Measurements from ENCODE around the gene NCOA7. TPM values are rescaled to one million over a fixed set of nuclear protein-coding genes. Genes with fewer than 3 reads are reported as not detected.
"Not testable (repeated sequence)": the region's sequence is repeated elsewhere in the genome, so short reads cannot be mapped to it uniquely, and the experiment has no call there.

The NCOA7 gene
- total RNA-seq, 4 donors from 2014 or later, result 17.9 to 72.8 (median 40.6) TPM

DNA sequence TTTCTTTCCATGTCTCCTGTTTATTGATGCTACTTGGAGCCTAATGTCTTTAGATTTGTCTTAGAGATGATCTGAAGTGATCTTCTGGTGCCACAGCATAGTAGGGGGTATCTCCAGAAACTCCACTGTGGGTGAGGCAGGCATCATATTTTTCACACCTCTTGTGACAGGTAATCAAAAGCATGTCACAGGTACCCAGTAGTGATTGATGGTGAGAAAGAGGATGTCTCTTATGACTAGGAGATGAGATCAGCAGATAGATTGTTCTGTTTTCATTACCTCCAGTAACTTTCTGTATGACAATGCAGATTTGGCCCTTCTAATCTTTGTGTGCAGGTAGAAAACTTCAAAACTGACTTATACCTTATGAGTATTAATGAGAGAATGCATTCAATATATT is 13.5 kb downstream of the NCOA7 start:
- DNase-seq, result no peak
- Histone ChIP-seq H3K4me1 (no peaks in the 10 kb centered on the region), H3K36me3 (no peaks in the 10 kb centered on the region), H3K27me3 (no peaks in the 10 kb centered on the region), H3K27ac (no peak overlapping the region), H3K9me3 (no peaks in the 10 kb centered on the region), H3K4me3 (no peak overlapping the region)
- intact Hi-C loops (cut with DNase I; ENCODE audit: low total_unique reads), result no loop called here
- TF ChIP-seq POLR2A (IDR thresholded peaks at IDR 0.05), result no peak
- TF ChIP-seq, protein P1, sequence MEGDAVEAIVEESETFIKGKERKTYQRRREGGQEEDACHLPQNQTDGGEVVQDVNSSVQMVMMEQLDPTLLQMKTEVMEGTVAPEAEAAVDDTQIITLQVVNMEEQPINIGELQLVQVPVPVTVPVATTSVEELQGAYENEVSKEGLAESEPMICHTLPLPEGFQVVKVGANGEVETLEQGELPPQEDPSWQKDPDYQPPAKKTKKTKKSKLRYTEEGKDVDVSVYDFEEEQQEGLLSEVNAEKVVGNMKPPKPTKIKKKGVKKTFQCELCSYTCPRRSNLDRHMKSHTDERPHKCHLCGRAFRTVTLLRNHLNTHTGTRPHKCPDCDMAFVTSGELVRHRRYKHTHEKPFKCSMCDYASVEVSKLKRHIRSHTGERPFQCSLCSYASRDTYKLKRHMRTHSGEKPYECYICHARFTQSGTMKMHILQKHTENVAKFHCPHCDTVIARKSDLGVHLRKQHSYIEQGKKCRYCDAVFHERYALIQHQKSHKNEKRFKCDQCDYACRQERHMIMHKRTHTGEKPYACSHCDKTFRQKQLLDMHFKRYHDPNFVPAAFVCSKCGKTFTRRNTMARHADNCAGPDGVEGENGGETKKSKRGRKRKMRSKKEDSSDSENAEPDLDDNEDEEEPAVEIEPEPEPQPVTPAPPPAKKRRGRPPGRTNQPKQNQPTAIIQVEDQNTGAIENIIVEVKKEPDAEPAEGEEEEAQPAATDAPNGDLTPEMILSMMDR (IDR thresholded peaks at IDR 0.05), result no peak

DNA sequence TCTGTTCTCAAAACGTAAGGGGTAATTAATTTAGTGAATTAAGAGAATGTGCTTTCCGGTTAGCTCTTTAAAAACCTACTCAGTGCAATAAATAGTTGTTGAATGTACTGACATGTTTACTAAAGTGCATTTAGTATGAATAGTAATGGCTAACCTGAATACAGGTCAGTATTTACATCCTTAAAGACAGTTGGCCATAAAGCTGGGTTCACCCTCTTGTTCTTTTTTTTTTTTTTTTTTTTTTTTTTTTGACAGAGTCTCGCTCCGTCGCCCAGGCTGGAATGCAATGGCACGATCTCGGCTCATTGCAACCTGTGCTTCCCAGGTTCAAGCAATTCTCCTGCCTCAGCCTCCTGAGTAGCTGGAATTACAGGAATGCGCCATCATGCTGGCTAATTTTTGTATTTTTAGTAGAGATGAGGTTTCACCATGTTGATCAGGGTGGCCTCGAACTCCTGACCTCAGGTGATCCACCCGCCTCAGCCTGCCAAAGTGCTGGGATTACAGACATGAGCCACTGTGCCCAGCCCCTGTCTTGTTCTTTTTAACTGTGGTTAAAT is 14.2 kb downstream of the NCOA7 start:
- H3K27ac ChIP-seq; H3K4me1 ChIP-seq; H3K4me3 ChIP-seq; H3K9me3 ChIP-seq; H3K36me3 ChIP-seq; intact Hi-C loops (cut with DNase I; ENCODE audit: low total_unique reads); DNase-seq; H3K27me3 ChIP-seq: not testable (repeated sequence)

DNA sequence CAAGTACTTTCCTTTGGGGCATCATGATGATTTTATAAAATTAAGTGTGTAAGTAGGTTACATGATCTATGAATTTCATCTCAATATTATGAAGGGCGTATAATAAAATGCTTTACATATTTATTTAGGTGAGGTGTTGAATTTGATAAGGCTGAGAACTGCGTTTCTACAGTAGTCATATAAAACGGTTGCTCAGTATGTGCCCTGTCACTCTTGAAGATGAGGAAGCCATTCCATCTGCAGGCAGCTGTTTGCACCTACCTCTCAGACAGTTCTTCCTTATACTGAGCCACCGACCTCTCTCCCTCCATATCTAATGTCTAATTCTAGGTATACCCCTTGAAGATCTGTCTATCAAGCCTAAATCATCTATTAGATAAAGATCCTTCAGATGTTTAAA is 16.1 kb downstream of the NCOA7 start:
- Histone ChIP-seq H3K4me3 (no peak overlapping the region), H3K9me3 (no peaks in the 10 kb centered on the region), H3K36me3 (no peaks in the 10 kb centered on the region), H3K4me1 (peaks cover 0 to under 1% of the 10 kb centered on the region in 2 donors), H3K27ac (no peak overlapping the region), H3K27me3 (no peaks in the 10 kb centered on the region)
- no peak for TF ChIP-seq POLR2A (IDR thresholded peaks at IDR 0.05)
- TF ChIP-seq, protein P1 (IDR thresholded peaks at IDR 0.05), result no peak
- intact Hi-C loops (cut with DNase I; ENCODE audit: low total_unique reads), result no loop called here
- no peak for DNase-seq

DNA sequence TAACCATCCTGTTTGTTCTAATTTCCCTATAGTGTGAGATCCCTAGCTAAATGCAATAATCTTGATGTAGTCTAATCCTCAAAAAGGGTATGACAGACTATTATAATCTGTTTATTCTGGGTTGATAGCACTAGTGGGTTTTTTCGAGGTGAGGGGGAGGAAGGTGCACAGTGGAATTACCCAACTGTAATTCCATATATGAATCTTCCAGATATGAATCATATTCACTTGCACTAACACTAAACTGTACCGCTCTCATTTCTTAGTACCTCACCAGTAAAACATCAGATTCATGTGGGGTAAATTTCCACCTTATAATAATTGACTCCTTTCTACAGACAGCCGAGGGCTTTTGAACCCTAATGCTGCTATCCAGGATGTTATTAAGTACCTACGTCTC is 16.5 kb downstream of the NCOA7 start:
- H3K36me3 ChIP-seq, result no peaks in the 10 kb centered on the region
- DNase-seq, result no peak
- no peaks in the 10 kb centered on the region for H3K27me3 ChIP-seq
- TF ChIP-seq, protein P1 (IDR thresholded peaks at IDR 0.05), result no peak
- no peak for TF ChIP-seq POLR2A (IDR thresholded peaks at IDR 0.05)
- no peak overlapping the region for H3K27ac ChIP-seq
- no peaks in the 10 kb centered on the region for H3K9me3 ChIP-seq
- peaks cover 0 to 5% of the 10 kb centered on the region in 2 donors for H3K4me1 ChIP-seq
- H3K4me3 ChIP-seq, result no peak overlapping the region
- intact Hi-C loops (cut with DNase I; ENCODE audit: low total_unique reads), result no loop called here

DNA sequence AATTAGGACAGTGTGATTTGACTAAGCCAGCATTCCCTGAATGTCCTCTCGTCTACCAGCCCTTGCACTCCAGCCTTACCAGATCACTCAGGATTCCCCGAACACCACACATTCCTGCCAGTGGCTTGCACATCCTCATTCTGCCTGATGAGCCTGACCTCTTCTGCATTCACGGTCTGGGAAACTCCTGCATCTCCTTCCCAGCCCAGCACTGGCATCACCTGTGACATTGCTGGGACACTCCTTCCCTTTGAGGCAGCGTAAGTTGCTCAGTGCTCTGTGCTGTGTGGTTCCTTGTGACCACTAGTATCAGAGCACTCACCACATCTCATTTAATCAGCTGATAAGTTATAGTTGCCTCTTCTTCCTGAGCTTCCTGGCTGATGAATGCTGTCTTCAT is 17.3 kb downstream of the NCOA7 start:
- Histone ChIP-seq H3K27ac (no peak overlapping the region), H3K36me3 (no peaks in the 10 kb centered on the region), H3K4me3 (no peak overlapping the region), H3K27me3 (no peaks in the 10 kb centered on the region), H3K9me3 (no peaks in the 10 kb centered on the region), H3K4me1 (peaks cover 0 to 11% of the 10 kb centered on the region in 2 donors)
- TF ChIP-seq POLR2A (IDR thresholded peaks at IDR 0.05), result no peak
- TF ChIP-seq, protein P1 (IDR thresholded peaks at IDR 0.05), result no peak
- intact Hi-C loops (cut with DNase I; ENCODE audit: low total_unique reads), result no loop called here
- no peak for DNase-seq

DNA sequence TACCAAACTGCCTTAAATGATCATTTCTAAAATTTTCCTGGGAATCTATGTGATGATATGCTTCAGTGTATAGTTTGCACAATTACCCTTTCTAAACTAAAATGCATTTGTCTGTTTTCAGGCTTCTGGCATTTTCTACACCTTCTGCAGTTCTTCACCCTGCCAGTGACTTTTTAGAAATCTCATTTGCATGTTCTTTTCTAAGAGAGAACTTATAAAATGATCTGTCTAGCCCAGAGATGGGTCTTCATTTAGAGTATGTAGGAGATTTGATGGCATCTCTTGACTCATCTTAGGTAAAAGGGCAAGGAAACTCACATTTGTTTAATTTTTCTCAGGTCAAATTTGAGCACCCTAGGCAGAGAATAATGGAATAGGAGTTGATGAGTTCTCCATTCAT is 17.8 kb downstream of the NCOA7 start:
- Histone ChIP-seq H3K4me3 (no peak overlapping the region), H3K9me3 (no peaks in the 10 kb centered on the region), H3K27me3 (no peaks in the 10 kb centered on the region), H3K27ac (no peak overlapping the region), H3K4me1 (peaks cover 0 to 11% of the 10 kb centered on the region in 2 donors), H3K36me3 (no peaks in the 10 kb centered on the region)
- TF ChIP-seq, protein P1 (IDR thresholded peaks at IDR 0.05), result no peak
- no peak for TF ChIP-seq POLR2A (IDR thresholded peaks at IDR 0.05)
- no peak for DNase-seq
- intact Hi-C loops (cut with DNase I; ENCODE audit: low total_unique reads), result no loop called here
